ENCODE data around the gene FAM107B. TPM values are rescaled to one million over a fixed set of nuclear protein-coding genes. Genes with fewer than 3 reads are reported as not detected.

FAM107B gene
- total and polyA plus RNA-seq, 4 donors, result 24.9 to 58.1 (median 30.9) TPM

- no peaks in the 10 kb centered on the region for H3K4me1 ChIP-seq (ENCODE audit: control insufficient read depth in 4 of 4, insufficient read depth in 4 of 4, low read length in 3 of 4)
- no peaks in the 10 kb centered on the region for H3K27me3 ChIP-seq (ENCODE audit: control insufficient read depth in 4 of 4, insufficient read depth in 4 of 4, low read length in 3 of 4)
- H3K9me3 ChIP-seq (ENCODE audit: control insufficient read depth in 4 of 4, low read length in 3 of 4), result no peaks in the 10 kb centered on the region
- no peak overlapping the region for H3K4me3 ChIP-seq (ENCODE audit: low read depth in 1 of 3, low read length in 3 of 3)
- no peak for DNase-seq (ENCODE audit: low spot score)
- WGBS, result 92% methylated on average over 7 of the region's 7 CpGs
- no peak overlapping the region for H3K27ac ChIP-seq (ENCODE audit: low read depth in 1 of 2, low read length in 2 of 2)
- no peaks in the 10 kb centered on the region for H3K36me3 ChIP-seq (ENCODE audit: control insufficient read depth in 4 of 4, insufficient read depth in 3 of 4, low read depth in 1 of 4, low read length in 3 of 4)
- H3K9ac ChIP-seq (ENCODE audit: low read depth in 1 of 2, low read length in 2 of 2), result no peak overlapping the region
- TF ChIP-seq NR2F2 (IDR thresholded peaks at IDR 0.05), result no peak
- no peak for TF ChIP-seq TAF1 (conservative IDR thresholded peaks at IDR 0.05)
Observed at GRCh38 chr10:14757986-14758385, 16.7 kb downstream of the FAM107B start.

DNA sequence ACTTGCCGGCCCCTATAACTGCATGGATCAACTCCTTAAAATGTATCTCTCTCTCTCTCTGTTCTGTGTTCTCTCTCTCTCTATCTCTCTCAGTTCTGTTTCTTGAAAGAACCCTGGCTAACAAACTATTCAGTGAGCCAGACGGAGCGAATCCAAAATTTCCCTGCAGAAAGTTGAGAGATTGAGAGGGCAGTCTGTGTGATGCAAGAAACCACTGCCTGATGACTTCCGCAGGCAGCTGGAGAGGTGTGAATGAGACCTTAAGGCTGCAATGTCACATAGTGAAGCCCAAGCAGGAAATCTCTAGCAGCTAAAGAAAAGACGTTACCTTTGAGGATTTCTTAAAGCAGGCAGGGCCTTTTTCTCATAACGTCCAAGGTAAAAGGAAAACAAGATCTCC, 17.3 kb downstream of the FAM107B start:
- Histone ChIP-seq H3K9ac (ENCODE audit: low read depth in 1 of 2, low read length in 2 of 2) (no peak overlapping the region), H3K4me1 (ENCODE audit: control insufficient read depth in 4 of 4, insufficient read depth in 4 of 4, low read length in 3 of 4) (no peaks in the 10 kb centered on the region), H3K27me3 (ENCODE audit: control insufficient read depth in 4 of 4, insufficient read depth in 4 of 4, low read length in 3 of 4) (no peaks in the 10 kb centered on the region), H3K4me3 (ENCODE audit: low read depth in 1 of 3, low read length in 3 of 3) (no peak overlapping the region), H3K9me3 (ENCODE audit: control insufficient read depth in 4 of 4, low read length in 3 of 4) (no peaks in the 10 kb centered on the region), H3K27ac (ENCODE audit: low read depth in 1 of 2, low read length in 2 of 2) (no peak overlapping the region), H3K36me3 (ENCODE audit: control insufficient read depth in 4 of 4, insufficient read depth in 3 of 4, low read depth in 1 of 4, low read length in 3 of 4) (no peaks in the 10 kb centered on the region)
- WGBS, result 92% methylated on average over 6 of the region's 6 CpGs
- TF ChIP-seq, protein P1, sequence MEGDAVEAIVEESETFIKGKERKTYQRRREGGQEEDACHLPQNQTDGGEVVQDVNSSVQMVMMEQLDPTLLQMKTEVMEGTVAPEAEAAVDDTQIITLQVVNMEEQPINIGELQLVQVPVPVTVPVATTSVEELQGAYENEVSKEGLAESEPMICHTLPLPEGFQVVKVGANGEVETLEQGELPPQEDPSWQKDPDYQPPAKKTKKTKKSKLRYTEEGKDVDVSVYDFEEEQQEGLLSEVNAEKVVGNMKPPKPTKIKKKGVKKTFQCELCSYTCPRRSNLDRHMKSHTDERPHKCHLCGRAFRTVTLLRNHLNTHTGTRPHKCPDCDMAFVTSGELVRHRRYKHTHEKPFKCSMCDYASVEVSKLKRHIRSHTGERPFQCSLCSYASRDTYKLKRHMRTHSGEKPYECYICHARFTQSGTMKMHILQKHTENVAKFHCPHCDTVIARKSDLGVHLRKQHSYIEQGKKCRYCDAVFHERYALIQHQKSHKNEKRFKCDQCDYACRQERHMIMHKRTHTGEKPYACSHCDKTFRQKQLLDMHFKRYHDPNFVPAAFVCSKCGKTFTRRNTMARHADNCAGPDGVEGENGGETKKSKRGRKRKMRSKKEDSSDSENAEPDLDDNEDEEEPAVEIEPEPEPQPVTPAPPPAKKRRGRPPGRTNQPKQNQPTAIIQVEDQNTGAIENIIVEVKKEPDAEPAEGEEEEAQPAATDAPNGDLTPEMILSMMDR (IDR thresholded peaks at IDR 0.05; ENCODE audit: low read depth, low read length, missing input control), result no peak
- no peak for TF ChIP-seq RXRA (IDR thresholded peaks at IDR 0.05)
- TF ChIP-seq, protein P2, sequence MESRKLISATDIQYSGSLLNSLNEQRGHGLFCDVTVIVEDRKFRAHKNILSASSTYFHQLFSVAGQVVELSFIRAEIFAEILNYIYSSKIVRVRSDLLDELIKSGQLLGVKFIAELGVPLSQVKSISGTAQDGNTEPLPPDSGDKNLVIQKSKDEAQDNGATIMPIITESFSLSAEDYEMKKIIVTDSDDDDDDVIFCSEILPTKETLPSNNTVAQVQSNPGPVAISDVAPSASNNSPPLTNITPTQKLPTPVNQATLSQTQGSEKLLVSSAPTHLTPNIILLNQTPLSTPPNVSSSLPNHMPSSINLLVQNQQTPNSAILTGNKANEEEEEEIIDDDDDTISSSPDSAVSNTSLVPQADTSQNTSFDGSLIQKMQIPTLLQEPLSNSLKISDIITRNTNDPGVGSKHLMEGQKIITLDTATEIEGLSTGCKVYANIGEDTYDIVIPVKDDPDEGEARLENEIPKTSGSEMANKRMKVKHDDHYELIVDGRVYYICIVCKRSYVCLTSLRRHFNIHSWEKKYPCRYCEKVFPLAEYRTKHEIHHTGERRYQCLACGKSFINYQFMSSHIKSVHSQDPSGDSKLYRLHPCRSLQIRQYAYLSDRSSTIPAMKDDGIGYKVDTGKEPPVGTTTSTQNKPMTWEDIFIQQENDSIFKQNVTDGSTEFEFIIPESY (IDR thresholded peaks at IDR 0.05), result no peak
- TF ChIP-seq GABPA (IDR thresholded peaks at IDR 0.05 in 1 of 2, conservative IDR thresholded peaks at IDR 0.05 in 1 of 2), result no peak
- TF ChIP-seq TAF1 (conservative IDR thresholded peaks at IDR 0.05), result no peak
- no peak for TF ChIP-seq FOXA1 (IDR thresholded peaks at IDR 0.05)
- TF ChIP-seq HNF4G (IDR thresholded peaks at IDR 0.05), result no peak
- TF ChIP-seq EGR1 (IDR thresholded peaks at IDR 0.05; ENCODE audit: low read depth in 2 of 2), result no peak
- TF ChIP-seq MAX (IDR thresholded peaks at IDR 0.05), result no peak
- TF ChIP-seq, protein P3, sequence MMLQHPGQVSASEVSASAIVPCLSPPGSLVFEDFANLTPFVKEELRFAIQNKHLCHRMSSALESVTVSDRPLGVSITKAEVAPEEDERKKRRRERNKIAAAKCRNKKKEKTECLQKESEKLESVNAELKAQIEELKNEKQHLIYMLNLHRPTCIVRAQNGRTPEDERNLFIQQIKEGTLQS (IDR thresholded peaks at IDR 0.05), result no peak
- TF ChIP-seq NR2F2 (IDR thresholded peaks at IDR 0.05), result no peak
- no peak for TF ChIP-seq HNF4A (conservative IDR thresholded peaks at IDR 0.05)
- TF ChIP-seq RAD21 (IDR thresholded peaks at IDR 0.05), result no peak
- TF ChIP-seq YY1 (IDR thresholded peaks at IDR 0.05), result no peak
- no peak for DNase-seq (ENCODE audit: low spot score)

DNA sequence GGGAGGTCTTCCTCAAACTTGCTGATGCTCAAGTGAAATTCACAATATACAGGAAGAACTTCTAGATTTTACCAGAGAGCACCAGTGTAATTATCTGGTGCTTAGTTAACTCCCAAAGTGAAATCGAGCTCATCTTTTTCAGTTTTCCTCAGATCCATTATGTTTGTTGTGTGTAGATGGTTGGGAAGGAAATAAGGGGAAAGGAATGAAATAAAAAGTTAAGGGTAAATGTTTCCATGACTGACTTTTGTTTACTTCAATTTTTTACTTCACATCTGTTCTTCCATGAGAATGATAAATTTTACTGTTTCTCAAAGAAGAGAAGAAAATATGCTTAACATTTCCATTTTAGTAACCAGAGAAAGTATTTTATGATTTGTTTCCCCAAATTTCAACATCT, 21.3 kb downstream of the FAM107B start:
- H3K27me3 ChIP-seq (ENCODE audit: control insufficient read depth in 4 of 4, insufficient read depth in 4 of 4, low read length in 3 of 4), result no peaks in the 10 kb centered on the region
- DNase-seq (ENCODE audit: low spot score), result no peak
- H3K4me3 ChIP-seq (ENCODE audit: low read depth in 1 of 3, low read length in 3 of 3), result no peak overlapping the region
- no peaks in the 10 kb centered on the region for H3K9me3 ChIP-seq (ENCODE audit: control insufficient read depth in 4 of 4, low read length in 3 of 4)
- H3K4me1 ChIP-seq (ENCODE audit: control insufficient read depth in 4 of 4, insufficient read depth in 4 of 4, low read length in 3 of 4), result peaks cover 12 to 15% (median 13%) of the 10 kb centered on the region in 4 donors
- no peak for TF ChIP-seq RXRA (IDR thresholded peaks at IDR 0.05)
- TF ChIP-seq YY1 (IDR thresholded peaks at IDR 0.05), result no peak
- no peak for TF ChIP-seq SP1 (IDR thresholded peaks at IDR 0.05)
- TF ChIP-seq, protein P3 (IDR thresholded peaks at IDR 0.05), result no peak
- TF ChIP-seq, protein P2 (IDR thresholded peaks at IDR 0.05), result no peak
- no peak for TF ChIP-seq EGR1 (IDR thresholded peaks at IDR 0.05; ENCODE audit: low read depth in 2 of 2)
- TF ChIP-seq RAD21 (IDR thresholded peaks at IDR 0.05), result no peak
- TF ChIP-seq HNF4G (IDR thresholded peaks at IDR 0.05), result no peak
- no peak for TF ChIP-seq TAF1 (conservative IDR thresholded peaks at IDR 0.05)
- no peak overlapping the region for H3K27ac ChIP-seq (ENCODE audit: low read depth in 1 of 2, low read length in 2 of 2)
- no peak overlapping the region for H3K9ac ChIP-seq (ENCODE audit: low read depth in 1 of 2, low read length in 2 of 2)
- no peaks in the 10 kb centered on the region for H3K36me3 ChIP-seq (ENCODE audit: control insufficient read depth in 4 of 4, insufficient read depth in 3 of 4, low read depth in 1 of 4, low read length in 3 of 4)
- WGBS, result 88% methylated on average over 1 of the region's 1 CpG
